PC-9 (cell line): Measurements from ENCODE around the gene CASQ2. TPM values are rescaled to one million over a fixed set of nuclear protein-coding genes. Genes with fewer than 3 reads are reported as not detected.

ENCODE experiments used
- BruUV-seq: library from RNA; stranded (reverse); fragments of 400-500 nt; replicated peaks from 2 replicates; lab custom pipeline; 2021; lab: Mats Ljungman, UMichigan
- CTCF ChIA-PET: fragments of 300-600 bp; sonication (Branson Sonifier 250); formaldehyde crosslinking; loops from one replicate; lab custom pipeline; 2022; ENCODE audit warnings: antibody characterized with exemption; lab: Charles Lee
- POLR2A ChIA-PET: fragments of 300-600 bp; sonication (Branson Sonifier 250); formaldehyde crosslinking; loops from one replicate; lab custom pipeline; 2022; ENCODE audit warnings: antibody characterized with exemption; ENCODE audit not compliant: unreplicated experiment; lab: Charles Lee
- DNase-seq, 2 experiments: peaks; one replicate each; pipeline versions ENCODE4 v3.0.0 to v3.0.0-alpha.2; 2015 to 2022; ENCODE audit warnings: mixed read lengths in 1 of 2
- H2AFZ ChIP-seq: fragments of 200-600 bp; sonication (generic); 2 replicates; pipeline ENCODE4 v1.8.1; 2017; ENCODE audit warnings: antibody characterized with exemption
- H3F3A ChIP-seq: fragments of 200-600 bp; sonication (generic); 2 replicates; pipeline ENCODE4 v1.8.1; 2017; ENCODE audit warnings: antibody characterized with exemption, mild to moderate bottlenecking, low read depth; ENCODE audit not compliant: insufficient read depth
- H3K27ac ChIP-seq: fragments of 200-600 bp; sonication (generic); 2 replicates; pipeline ENCODE4 v1.6.1; 2016; ENCODE audit warnings: mixed run types
- H3K27me3 ChIP-seq: fragments of 200-600 bp; sonication (generic); 2 replicates; pipeline ENCODE4 v1.6.1; 2016; ENCODE audit warnings: low read depth, mixed run types; ENCODE audit not compliant: insufficient read depth
- H3K36me3 ChIP-seq: fragments of 200-600 bp; sonication (generic); 2 replicates; pipeline ENCODE4 v1.6.1; 2016; ENCODE audit warnings: low read depth, mixed run types
- H3K4me1 ChIP-seq: fragments of 200-600 bp; sonication (generic); replicated peaks from 2 replicates; pipeline ENCODE4 v1.6.1; 2016; ENCODE audit warnings: mixed run types; ENCODE audit not compliant: insufficient read depth
- H3K4me2 ChIP-seq: fragments of 200-600 bp; sonication (generic); 2 replicates; pipeline ENCODE4 v1.6.1; 2017; ENCODE audit warnings: mixed run types
- H3K4me3 ChIP-seq: fragments of 200-600 bp; sonication (generic); 2 replicates; pipeline ENCODE4 v1.6.1; 2016; ENCODE audit warnings: mixed run types
- H3K79me2 ChIP-seq: fragments of 200-600 bp; sonication (generic); 2 replicates; pipeline ENCODE4 v1.6.1; 2017; ENCODE audit warnings: low read depth, mixed run types
- H3K9me2 ChIP-seq: fragments of 200-600 bp; sonication (generic); 2 replicates; pipeline ENCODE4 v1.8.1; 2017; ENCODE audit warnings: mild to moderate bottlenecking; ENCODE audit not compliant: insufficient read depth
- H3K9me3 ChIP-seq: fragments of 200-600 bp; sonication (generic); 2 replicates; pipeline ENCODE4 v1.8.1; 2016; ENCODE audit warnings: low read depth; ENCODE audit not compliant: insufficient read depth
- H4K20me1 ChIP-seq: fragments of 200-600 bp; sonication (generic); 2 replicates; pipeline ENCODE4 v1.8.1; 2017; ENCODE audit not compliant: insufficient read depth
- CTCF ChIP-seq: fragments of 200-600 bp; sonication (generic); conservative IDR thresholded peaks from 2 replicates; pipeline ENCODE4 v1.6.1; 2017; ENCODE audit warnings: mixed run types, antibody characterized with exemption, mild to moderate bottlenecking, moderate library complexity
- EZH2 ChIP-seq: fragments of 200-600 bp; sonication (generic); IDR thresholded peaks from 2 replicates; pipeline ENCODE4 v1.8.0; 2017; ENCODE audit warnings: antibody characterized with exemption, low read depth
- intact Hi-C: fragments of 100-400 bp; cut with micrococcal nuclease; formaldehyde crosslinking; loops from one replicate; pipeline ENCODE4 v1.10.0; 2022; ENCODE audit not compliant: unreplicated experiment
- total RNA-seq: library from RNA; stranded (reverse); gene quantifications from 2 replicates; pipeline ENCODE4 v1.2.3, GENCODE V29; 2021

CASQ2 gene
- total RNA-seq, 1 experiment from 2014 or later = not detected

GRCh38 chr1:115757326-115757725 is 11.2 kb downstream of the CASQ2 start:
- Histone ChIP-seq H4K20me1 (no peaks in the 10 kb centered on the region), H3K36me3 (no peaks in the 10 kb centered on the region), H3K9me2 (no peaks in the 10 kb centered on the region), H3K4me1 (peaks cover 22% of the 10 kb centered on the region), H3K4me2 (no peak overlapping the region), H3K9me3 (peaks cover 16% of the 10 kb centered on the region; the same call in 1 of the 2 replicates), H2AFZ (no peak overlapping the region), H3K27ac (no peak overlapping the region), H3F3A (no peaks in the 10 kb centered on the region), H3K27me3 (no peaks in the 10 kb centered on the region), H3K79me2 (no peaks in the 10 kb centered on the region), H3K4me3 (no peak overlapping the region)
- ChIA-PET POLR2A (no interaction called here), CTCF (no interaction called here)
- no peak for TF ChIP-seq EZH2
- no peak for TF ChIP-seq CTCF
- BruUV-seq = no TSS peak
- intact Hi-C loops = no loop called here
- no peak for DNase-seq

- POLR2A ChIA-PET = interaction anchor here (0.6 kb wide), 2 partner anchors 41 to 85 kb away, joined by 4 to 8 read pairs; no protein-coding TSS in a partner anchor
- H3K36me3 ChIP-seq = no peaks in the 10 kb centered on the region
- H4K20me1 ChIP-seq = no peaks in the 10 kb centered on the region
- no peak overlapping the region for H3K4me3 ChIP-seq
- H3K27ac ChIP-seq = no peak overlapping the region
- no peaks in the 10 kb centered on the region for H3F3A ChIP-seq
- no peak overlapping the region for H2AFZ ChIP-seq
- no peak overlapping the region for H3K4me2 ChIP-seq
- TF ChIP-seq CTCF (no peak), EZH2 (no peak)
- H3K27me3 ChIP-seq = no peaks in the 10 kb centered on the region
- peaks cover 16% of the 10 kb centered on the region; the same call in 1 of the 2 replicates for H3K9me3 ChIP-seq
- CTCF ChIA-PET = no interaction called here
- no TSS peak for BruUV-seq
- no peaks in the 10 kb centered on the region for H3K9me2 ChIP-seq
- DNase-seq = no peak
- intact Hi-C loops = no loop called here
- H3K4me1 ChIP-seq = peaks cover 22% of the 10 kb centered on the region
- H3K79me2 ChIP-seq = no peaks in the 10 kb centered on the region
Measured at GRCh38 chr1:115755456-115756370, 12.8 kb downstream of the CASQ2 start.

- ChIA-PET CTCF (no interaction called here), POLR2A (no interaction called here)
- H3K27me3 ChIP-seq = no peaks in the 10 kb centered on the region
- BruUV-seq = no TSS peak
- H3K4me3 ChIP-seq = no peak overlapping the region
- H3K9me3 ChIP-seq = peaks cover 10% of the 10 kb centered on the region; the same call in 1 of the 2 replicates
- no peaks in the 10 kb centered on the region for H3K36me3 ChIP-seq
- intact Hi-C loops = no loop called here
- no peaks in the 10 kb centered on the region for H3K79me2 ChIP-seq
- no peaks in the 10 kb centered on the region for H3K9me2 ChIP-seq
- no peak for DNase-seq
- H3K27ac ChIP-seq = no peak overlapping the region
- no peaks in the 10 kb centered on the region for H4K20me1 ChIP-seq
- no peak overlapping the region for H3K4me2 ChIP-seq
- H2AFZ ChIP-seq = no peak overlapping the region
- peaks cover 13% of the 10 kb centered on the region for H3K4me1 ChIP-seq
- TF ChIP-seq EZH2 (no peak), CTCF (no peak)
- H3F3A ChIP-seq = no peaks in the 10 kb centered on the region
Measured at GRCh38 chr1:115753830-115754229, 14.7 kb downstream of the CASQ2 start.
